Mucosa of descending colon (tissue), 3 donors: ENCODE measurements around the gene C1QB. TPM values are rescaled to one million over a fixed set of nuclear protein-coding genes. Genes with fewer than 3 reads are reported as not detected.

Experiments used
- ATAC-seq: fragments of 200-7000 bp; cut with Tn5 transposase; one replicate; pipeline ENCODE4 v1.9.1; 2020; ENCODE audit warnings: mild to moderate bottlenecking, moderate library complexity
- DNase-seq, 3 donors: peaks; one replicate each; pipeline ENCODE4 v3.0.0-alpha.2; 2020
- H3K36me3 ChIP-seq: fragments of 200-600 bp; one replicate; pipeline ENCODE4 v1.8.0; 2021; ENCODE audit warnings: low read depth, mild to moderate bottlenecking
- H3K4me1 ChIP-seq: fragments of 200-600 bp; one replicate; pipeline ENCODE4 v1.8.0; 2021; ENCODE audit warnings: low read depth, mild to moderate bottlenecking
- H3K4me3 ChIP-seq: fragments of 200-600 bp; one replicate; pipeline ENCODE4 v1.8.0; 2021; ENCODE audit warnings: mild to moderate bottlenecking
- H3K9me3 ChIP-seq: fragments of 200-600 bp; one replicate; pipeline ENCODE4 v1.8.0; 2021; ENCODE audit warnings: mild to moderate bottlenecking
- intact Hi-C, 2 donors: fragments of 100-400 bp; cut with DNase I in 1 of 2; cut with micrococcal nuclease in 1 of 2; formaldehyde crosslinking; loops; one replicate each; pipeline versions ENCODE4 v1.11.0 to v1.11.1; 2022; cut with DNase I, micrococcal nuclease
- total RNA-seq, 3 donors: library from RNA; stranded (reverse); fragmentation: NEBNext Ultra II Directional in 2 of 3; extraction: Animal tissue kit (Norgen Biotek cat#: 25700) in 2 of 3; gene quantifications; one replicate each; pipeline versions ENCODE4 v1.2.1 to v1.2.4, GENCODE V29; 2021 to 2023
- TF ChIP-seq, protein P1 (sequence below): fragments of 200-600 bp; IDR thresholded peaks from one replicate; pipeline ENCODE4 v1.8.0; 2022; ENCODE audit warnings: antibody characterized with exemption, mild to moderate bottlenecking
- donor health status: DM: no; HTN: no; CAD: no; lungs with moderate emphysema.
- donor health status: DM: no; HTN: no; CAD: no.
- donor health status: DM: no; HTN: yes; CAD: no.

The C1QB gene
- total RNA-seq, 3 donors from 2014 or later, result 36.9 to 217 (median 215) TPM

DNA sequence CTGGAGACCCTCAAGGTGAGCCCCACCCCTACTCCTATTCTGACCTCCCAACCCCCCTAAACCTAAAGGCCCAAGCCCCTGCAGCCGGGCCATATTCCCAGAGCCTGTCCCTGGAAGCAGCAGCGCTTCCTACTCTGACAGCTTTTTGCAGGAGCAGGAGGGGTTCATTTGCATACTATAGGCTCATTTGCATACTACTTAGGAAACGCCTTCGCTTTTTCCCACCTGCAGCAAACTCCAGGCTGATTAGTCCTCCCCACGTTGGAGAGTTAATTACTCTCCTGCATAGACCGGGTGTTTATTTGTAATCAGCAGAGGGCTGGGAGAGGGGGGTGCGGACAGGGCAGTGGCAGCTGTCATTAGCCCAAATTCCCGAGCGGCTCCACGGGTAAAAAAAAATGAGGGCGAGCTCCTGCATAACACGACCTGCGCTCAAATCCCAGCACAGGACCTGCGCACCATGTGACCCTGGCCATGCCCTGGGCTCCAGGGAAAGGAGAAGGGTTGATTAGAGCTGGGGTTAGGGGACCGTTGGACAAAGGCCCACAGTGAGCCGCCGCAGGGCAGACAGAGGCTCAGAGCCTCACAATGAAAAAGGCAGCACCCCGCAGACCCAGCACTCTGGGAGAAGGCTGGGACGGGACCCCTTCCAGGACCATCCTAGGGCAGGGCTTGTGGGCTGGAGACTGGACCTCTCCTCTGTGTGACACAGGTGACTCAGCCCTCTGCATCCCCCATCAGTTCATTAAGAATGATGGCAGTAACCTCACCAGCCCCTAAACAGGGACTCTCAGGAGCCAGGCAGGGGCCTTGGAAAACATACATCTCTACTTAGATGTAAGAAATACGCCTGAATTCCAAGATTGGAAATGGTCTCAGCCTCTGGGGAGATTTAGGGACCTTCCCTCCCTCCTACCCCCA lies 26.5 kb upstream of the C1QB start:
- no peaks in the 10 kb centered on the region for H3K36me3 ChIP-seq
- TF ChIP-seq, protein P1, sequence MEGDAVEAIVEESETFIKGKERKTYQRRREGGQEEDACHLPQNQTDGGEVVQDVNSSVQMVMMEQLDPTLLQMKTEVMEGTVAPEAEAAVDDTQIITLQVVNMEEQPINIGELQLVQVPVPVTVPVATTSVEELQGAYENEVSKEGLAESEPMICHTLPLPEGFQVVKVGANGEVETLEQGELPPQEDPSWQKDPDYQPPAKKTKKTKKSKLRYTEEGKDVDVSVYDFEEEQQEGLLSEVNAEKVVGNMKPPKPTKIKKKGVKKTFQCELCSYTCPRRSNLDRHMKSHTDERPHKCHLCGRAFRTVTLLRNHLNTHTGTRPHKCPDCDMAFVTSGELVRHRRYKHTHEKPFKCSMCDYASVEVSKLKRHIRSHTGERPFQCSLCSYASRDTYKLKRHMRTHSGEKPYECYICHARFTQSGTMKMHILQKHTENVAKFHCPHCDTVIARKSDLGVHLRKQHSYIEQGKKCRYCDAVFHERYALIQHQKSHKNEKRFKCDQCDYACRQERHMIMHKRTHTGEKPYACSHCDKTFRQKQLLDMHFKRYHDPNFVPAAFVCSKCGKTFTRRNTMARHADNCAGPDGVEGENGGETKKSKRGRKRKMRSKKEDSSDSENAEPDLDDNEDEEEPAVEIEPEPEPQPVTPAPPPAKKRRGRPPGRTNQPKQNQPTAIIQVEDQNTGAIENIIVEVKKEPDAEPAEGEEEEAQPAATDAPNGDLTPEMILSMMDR, result no peak
- no peak overlapping the region for H3K4me3 ChIP-seq
- peak; percentile 40 for ATAC-seq
- H3K4me1 ChIP-seq, result no peaks in the 10 kb centered on the region
- no peak for DNase-seq
- intact Hi-C loops, result no loop called here
- H3K9me3 ChIP-seq, result no peaks in the 10 kb centered on the region

GRCh38 chr1:22627331-22627730 lies 25.7 kb upstream of the C1QB start:
- TF ChIP-seq, protein P1, result no peak
- ATAC-seq (no peak), DNase-seq (no peak)
- no peaks in the 10 kb centered on the region for H3K9me3 ChIP-seq
- no peaks in the 10 kb centered on the region for H3K36me3 ChIP-seq
- no peak overlapping the region for H3K4me3 ChIP-seq
- intact Hi-C loops, result no loop called here
- H3K4me1 ChIP-seq, result no peaks in the 10 kb centered on the region

DNA sequence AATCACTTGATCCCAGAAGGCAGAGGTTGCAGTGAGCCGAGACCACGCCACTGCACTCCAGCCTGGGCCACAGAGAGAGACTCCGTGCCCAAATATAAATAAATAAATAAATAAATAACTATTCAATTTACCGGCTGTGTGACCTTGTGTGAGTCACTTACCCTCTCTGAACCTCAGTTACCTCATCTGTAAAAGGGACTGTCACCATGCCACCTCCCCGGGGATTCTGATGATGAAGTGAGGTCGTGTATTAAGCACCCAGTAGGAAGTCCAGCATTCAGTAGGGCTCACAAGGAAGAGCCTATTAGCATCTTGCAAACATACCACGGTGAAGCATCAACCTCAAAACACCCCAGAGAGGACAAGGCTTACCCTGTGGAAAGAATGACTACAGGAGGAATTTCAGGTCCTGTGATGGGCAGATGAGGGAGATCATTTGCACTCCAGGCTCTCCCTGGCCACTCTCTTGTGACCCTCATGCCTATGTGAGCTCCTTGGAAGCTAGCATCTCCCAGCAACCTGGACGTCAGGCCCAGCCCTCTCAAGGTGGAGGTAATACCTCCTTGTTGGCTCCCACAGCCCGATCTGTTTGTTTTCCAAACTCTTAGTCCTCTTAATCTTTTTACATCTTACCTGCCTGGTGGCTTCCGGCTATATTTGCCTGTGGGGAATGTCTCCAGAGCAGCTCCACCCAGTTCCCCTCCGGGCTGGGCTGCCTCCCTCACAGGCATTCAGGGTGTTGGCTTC lies 24.2 kb upstream of the C1QB start:
- Histone ChIP-seq H3K9me3 (no peaks in the 10 kb centered on the region), H3K36me3 (no peaks in the 10 kb centered on the region), H3K4me1 (no peaks in the 10 kb centered on the region), H3K4me3 (no peak overlapping the region)
- DNase-seq (no peak), ATAC-seq (no peak)
- intact Hi-C loops, result no loop called here
- TF ChIP-seq, protein P1, result no peak

- ATAC-seq, result no peak
- intact Hi-C loops, result no loop called here
- TF ChIP-seq, protein P1, result no peak
Measured at GRCh38 chr1:22629886-22630285, 23.1 kb upstream of the C1QB start.

GRCh38 chr1:22633697-22634463 lies 19.2 kb upstream of the C1QB start:
- H3K9me3 ChIP-seq, result no peaks in the 10 kb centered on the region
- no peak overlapping the region for H3K4me3 ChIP-seq
- H3K4me1 ChIP-seq, result no peaks in the 10 kb centered on the region
- intact Hi-C loops, result no loop called here
- TF ChIP-seq, protein P1, result no peak
- no peak for ATAC-seq
- H3K36me3 ChIP-seq, result no peaks in the 10 kb centered on the region
- DNase-seq, result no peak

More at GRCh38 chr1:22629886-22630285, 23.1 kb upstream of the C1QB start:
- Histone ChIP-seq H3K4me1 (no peaks in the 10 kb centered on the region), H3K4me3 (no peak overlapping the region), H3K36me3 (no peaks in the 10 kb centered on the region), H3K9me3 (no peaks in the 10 kb centered on the region)
- no peak for DNase-seq
